Measurements from ENCODE around the gene TMEFF2. TPM values are rescaled to one million over a fixed set of nuclear protein-coding genes. Genes with fewer than 3 reads are reported as not detected.

The TMEFF2 gene
- total RNA-seq, 1 donor from 2014 or later, result 0.41 TPM

DNA sequence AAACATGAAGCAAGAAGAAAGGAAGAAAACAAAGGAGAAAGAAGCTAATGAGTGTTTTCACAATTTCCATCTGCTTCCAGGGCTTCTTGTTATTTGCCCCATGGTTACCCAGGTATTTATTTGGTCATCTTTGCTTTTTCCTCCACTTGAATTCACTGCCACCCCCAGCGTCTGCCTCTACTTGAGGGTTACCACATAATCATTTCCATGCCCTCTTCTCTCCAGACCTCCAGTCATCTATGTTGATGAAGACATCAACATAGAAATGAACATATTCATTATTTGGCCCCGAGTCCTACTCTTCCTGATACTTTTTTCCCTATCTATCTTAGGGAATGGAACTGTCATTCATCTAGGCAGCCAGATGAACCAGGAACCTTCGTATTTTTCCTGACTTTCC, 214.2 kb downstream of the TMEFF2 start:
- Mint-ChIP-seq H3K27ac (ENCODE audit: unreplicated experiment) (no peak overlapping the region), H3K36me3 (ENCODE audit: low read depth, unreplicated experiment) (no peaks in the 10 kb centered on the region), H3K9me3 (ENCODE audit: unreplicated experiment) (no peaks in the 10 kb centered on the region), H3K4me1 (ENCODE audit: low read depth, unreplicated experiment) (peaks cover 1% of the 10 kb centered on the region), H3K27me3 (ENCODE audit: low read depth, unreplicated experiment) (no peaks in the 10 kb centered on the region), H3K4me3 (ENCODE audit: unreplicated experiment) (no peak overlapping the region)
- no peak overlapping the region for H3K4me3 ChIP-seq (ENCODE audit: insufficient read depth, low read depth, low read length)
- H3K9me3 ChIP-seq (ENCODE audit: insufficient read depth, low read depth, low read length), result no peaks in the 10 kb centered on the region
- H3K4me2 ChIP-seq (ENCODE audit: low read length), result no peak overlapping the region
- H2AFZ ChIP-seq (ENCODE audit: low read depth, low read length), result no peak overlapping the region
- peaks cover 16% of the 10 kb centered on the region for H3K4me1 ChIP-seq (ENCODE audit: insufficient read depth, low read length)
- no peak overlapping the region for H3K27ac ChIP-seq (ENCODE audit: low read depth, low read length)
- no peak for FAIRE-seq
- no peaks in the 10 kb centered on the region for H3K36me3 ChIP-seq (ENCODE audit: insufficient read depth, low read length)
- no peaks in the 10 kb centered on the region for H4K20me1 ChIP-seq (ENCODE audit: insufficient read depth, low read length)
- no peaks in the 10 kb centered on the region for H3K79me2 ChIP-seq (ENCODE audit: insufficient read depth, low read length)
- TF ChIP-seq, protein P1, sequence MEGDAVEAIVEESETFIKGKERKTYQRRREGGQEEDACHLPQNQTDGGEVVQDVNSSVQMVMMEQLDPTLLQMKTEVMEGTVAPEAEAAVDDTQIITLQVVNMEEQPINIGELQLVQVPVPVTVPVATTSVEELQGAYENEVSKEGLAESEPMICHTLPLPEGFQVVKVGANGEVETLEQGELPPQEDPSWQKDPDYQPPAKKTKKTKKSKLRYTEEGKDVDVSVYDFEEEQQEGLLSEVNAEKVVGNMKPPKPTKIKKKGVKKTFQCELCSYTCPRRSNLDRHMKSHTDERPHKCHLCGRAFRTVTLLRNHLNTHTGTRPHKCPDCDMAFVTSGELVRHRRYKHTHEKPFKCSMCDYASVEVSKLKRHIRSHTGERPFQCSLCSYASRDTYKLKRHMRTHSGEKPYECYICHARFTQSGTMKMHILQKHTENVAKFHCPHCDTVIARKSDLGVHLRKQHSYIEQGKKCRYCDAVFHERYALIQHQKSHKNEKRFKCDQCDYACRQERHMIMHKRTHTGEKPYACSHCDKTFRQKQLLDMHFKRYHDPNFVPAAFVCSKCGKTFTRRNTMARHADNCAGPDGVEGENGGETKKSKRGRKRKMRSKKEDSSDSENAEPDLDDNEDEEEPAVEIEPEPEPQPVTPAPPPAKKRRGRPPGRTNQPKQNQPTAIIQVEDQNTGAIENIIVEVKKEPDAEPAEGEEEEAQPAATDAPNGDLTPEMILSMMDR (IDR thresholded peaks at IDR 0.05; ENCODE audit: insufficient read depth, low read depth, low read length), result no peak
- H3K27me3 ChIP-seq (ENCODE audit: insufficient read depth, low read length), result no peaks in the 10 kb centered on the region
- no peak overlapping the region for H3K9ac ChIP-seq (ENCODE audit: low read length)
- DNase-seq (ENCODE audit: low read depth), result no peak

DNA sequence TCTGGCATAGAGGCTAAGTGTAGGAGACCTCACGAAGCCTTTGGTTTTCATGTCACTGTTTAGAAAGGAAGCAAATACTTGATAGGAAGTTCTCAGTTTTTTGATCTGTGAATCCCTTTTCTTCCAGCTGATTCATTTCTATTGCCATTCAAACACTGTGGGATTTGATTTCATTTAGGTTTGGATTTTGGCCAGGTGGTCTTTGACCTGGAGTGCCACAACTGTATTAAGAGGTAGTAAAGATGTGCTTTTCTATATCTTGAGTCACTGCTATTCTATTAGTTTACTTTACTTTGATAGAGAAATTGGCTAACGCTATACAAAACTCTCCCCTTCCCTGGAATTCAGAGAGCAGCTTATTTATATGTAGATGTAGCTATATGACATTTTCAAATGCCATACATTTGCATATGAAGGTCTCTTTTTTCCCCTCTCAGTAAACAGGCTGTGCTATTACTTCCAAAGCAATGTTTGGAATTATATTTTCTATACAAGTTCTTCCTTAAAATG, 215.5 kb downstream of the TMEFF2 start:
- no peak overlapping the region for H3K4me3 ChIP-seq (ENCODE audit: insufficient read depth, low read depth, low read length)
- no peak overlapping the region for H3K27ac Mint-ChIP-seq (ENCODE audit: unreplicated experiment)
- DNase-seq (ENCODE audit: low read depth), result no peak
- H3K36me3 Mint-ChIP-seq (ENCODE audit: low read depth, unreplicated experiment), result no peaks in the 10 kb centered on the region
- H3K4me3 Mint-ChIP-seq (ENCODE audit: unreplicated experiment), result no peak overlapping the region
- peaks cover 17% of the 10 kb centered on the region for H3K4me1 ChIP-seq (ENCODE audit: insufficient read depth, low read length)
- no peak overlapping the region for H2AFZ ChIP-seq (ENCODE audit: low read depth, low read length)
- no peaks in the 10 kb centered on the region for H3K9me3 Mint-ChIP-seq (ENCODE audit: unreplicated experiment)
- no peaks in the 10 kb centered on the region for H3K27me3 ChIP-seq (ENCODE audit: insufficient read depth, low read length)
- H3K27ac ChIP-seq (ENCODE audit: low read depth, low read length), result no peak overlapping the region
- H3K9ac ChIP-seq (ENCODE audit: low read length), result no peak overlapping the region
- H3K79me2 ChIP-seq (ENCODE audit: insufficient read depth, low read length), result no peaks in the 10 kb centered on the region
- TF ChIP-seq, protein P1 (IDR thresholded peaks at IDR 0.05; ENCODE audit: insufficient read depth, low read depth, low read length), result no peak
- no peak for TF ChIP-seq EZH2 (IDR thresholded peaks at IDR 0.05; ENCODE audit: insufficient read depth, low read length)
- FAIRE-seq, result no peak
- no peak overlapping the region for H3K4me2 ChIP-seq (ENCODE audit: low read length)
- no peaks in the 10 kb centered on the region for H3K27me3 Mint-ChIP-seq (ENCODE audit: low read depth, unreplicated experiment)
- H3K36me3 ChIP-seq (ENCODE audit: insufficient read depth, low read length), result no peaks in the 10 kb centered on the region
- no peaks in the 10 kb centered on the region for H4K20me1 ChIP-seq (ENCODE audit: insufficient read depth, low read length)
- H3K9me3 ChIP-seq (ENCODE audit: insufficient read depth, low read depth, low read length), result no peaks in the 10 kb centered on the region
- peaks cover 1% of the 10 kb centered on the region for H3K4me1 Mint-ChIP-seq (ENCODE audit: low read depth, unreplicated experiment)

DNA sequence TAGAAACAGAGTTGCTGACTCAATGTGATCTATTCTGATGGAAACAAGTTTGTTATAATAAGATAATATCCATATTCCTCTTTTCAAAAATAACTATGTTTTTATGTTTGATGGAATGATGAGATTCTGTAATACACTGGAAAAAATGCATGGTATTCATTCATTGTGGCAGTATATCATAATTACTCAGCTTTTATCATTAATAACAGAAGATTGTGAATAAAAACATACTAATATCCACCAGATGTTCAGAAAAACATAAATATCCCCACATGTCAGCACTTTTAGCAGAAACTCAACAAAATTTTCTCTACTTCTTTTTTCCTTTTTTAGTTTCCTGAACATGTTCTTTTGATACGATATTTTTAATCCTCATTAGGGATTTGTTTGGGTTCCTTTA, 217.0 kb downstream of the TMEFF2 start:
- no peak overlapping the region for H3K4me3 ChIP-seq (ENCODE audit: insufficient read depth, low read depth, low read length)
- H3K36me3 ChIP-seq (ENCODE audit: insufficient read depth, low read length), result no peaks in the 10 kb centered on the region
- H3K4me3 Mint-ChIP-seq (ENCODE audit: unreplicated experiment), result no peak overlapping the region
- no peaks in the 10 kb centered on the region for H3K27me3 ChIP-seq (ENCODE audit: insufficient read depth, low read length)
- no peak overlapping the region for H3K27ac Mint-ChIP-seq (ENCODE audit: unreplicated experiment)
- H3K9me3 Mint-ChIP-seq (ENCODE audit: unreplicated experiment), result no peaks in the 10 kb centered on the region
- H3K4me1 Mint-ChIP-seq (ENCODE audit: low read depth, unreplicated experiment), result peaks cover 1% of the 10 kb centered on the region
- no peak overlapping the region for H2AFZ ChIP-seq (ENCODE audit: low read depth, low read length)
- no peaks in the 10 kb centered on the region for H3K9me3 ChIP-seq (ENCODE audit: insufficient read depth, low read depth, low read length)
- H3K36me3 Mint-ChIP-seq (ENCODE audit: low read depth, unreplicated experiment), result no peaks in the 10 kb centered on the region
- no peaks in the 10 kb centered on the region for H3K79me2 ChIP-seq (ENCODE audit: insufficient read depth, low read length)
- H3K4me2 ChIP-seq (ENCODE audit: low read length), result no peak overlapping the region
- no peak overlapping the region for H3K9ac ChIP-seq (ENCODE audit: low read length)
- no peak overlapping the region for H3K27ac ChIP-seq (ENCODE audit: low read depth, low read length)
- peaks cover 17% of the 10 kb centered on the region for H3K4me1 ChIP-seq (ENCODE audit: insufficient read depth, low read length)
- FAIRE-seq (peak; percentile 29), DNase-seq (ENCODE audit: low read depth) (no peak)
- H4K20me1 ChIP-seq (ENCODE audit: insufficient read depth, low read length), result no peaks in the 10 kb centered on the region
- TF ChIP-seq, protein P1 (IDR thresholded peaks at IDR 0.05; ENCODE audit: insufficient read depth, low read depth, low read length), result no peak
- no peak for TF ChIP-seq EZH2 (IDR thresholded peaks at IDR 0.05; ENCODE audit: insufficient read depth, low read length)
- H3K27me3 Mint-ChIP-seq (ENCODE audit: low read depth, unreplicated experiment), result no peaks in the 10 kb centered on the region
